ENCODE results near the gene ACAP3.

Gene ACAP3

GRCh38 chr1:1307261-1307922, 338 bp downstream of the ACAP3 start:
- Histone ChIP-seq H2AK5ac (ENCODE audit: low read depth, low read length) (peak overlapping the region; percentile 90), H3K4me3 (ENCODE audit: low read length in 2 of 2) (peak overlapping the region; percentile 75 to 93), H3K27me3 (ENCODE audit: control insufficient read depth in 3 of 3, insufficient read depth in 3 of 3, low read depth in 1 of 3, low read length in 3 of 3) (peaks cover 0 to 2% (median 0%) of the 10 kb centered on the region in 3 experiments), H3K23ac (ENCODE audit: low read depth, low read length, poor library complexity) (peak overlapping the region; percentile 66), H3K79me1 (ENCODE audit: low read depth, low read length) (peaks cover 18% of the 10 kb centered on the region), H3K36me3 (replicated peaks in 1 of 2; ENCODE audit: control insufficient read depth in 2 of 2, insufficient read depth in 2 of 2, low read length in 2 of 2) (peaks cover 21 to 32% of the 10 kb centered on the region in 2 donors), H2BK5ac (ENCODE audit: low read length) (peak overlapping the region; percentile 82), H3K4ac (ENCODE audit: low read length) (peak overlapping the region; percentile 76), H3K9ac (ENCODE audit: low read depth, low read length, poor library complexity) (peak overlapping the region; percentile 94), H3K18ac (ENCODE audit: low read length) (peak overlapping the region; percentile 91), H2BK120ac (ENCODE audit: low read depth, low read length) (no peak overlapping the region), H3K4me2 (ENCODE audit: insufficient read depth, low read length, poor library complexity, severe bottlenecking) (peak overlapping the region; percentile 91), H2BK12ac (ENCODE audit: low read length) (no peak overlapping the region), H2BK15ac (ENCODE audit: low read length) (peak overlapping the region; percentile 37), H3K9me3 (replicated peaks in 1 of 2; ENCODE audit: control insufficient read depth in 2 of 2, insufficient read depth in 1 of 2, low read depth in 1 of 2, low read length in 2 of 2) (no peaks in the 10 kb centered on the region), H4K91ac (ENCODE audit: low read depth, low read length, poor library complexity) (no peak overlapping the region), H2AFZ (ENCODE audit: low read length) (peak overlapping the region; percentile 75), H3K14ac (ENCODE audit: low read length) (peak overlapping the region; percentile 82), H4K8ac (ENCODE audit: low read depth, low read length) (no peak overlapping the region), H3K4me1 (ENCODE audit: control insufficient read depth in 2 of 2, insufficient read depth in 1 of 2, low read depth in 1 of 2, low read length in 2 of 2) (peaks cover 36 to 38% of the 10 kb centered on the region in 2 donors), H3K27ac (replicated peaks; ENCODE audit: low read length) (peak overlapping the region; percentile 46)
- DNase-seq (ENCODE audit: low spot score) = no peak
- no CpG with 5 or more reads among the region's 83 CpGs for WGBS, 2 donors (ENCODE audit: extremely low coverage in 2 of 2, insufficient read length in 2 of 2, insufficient replicate concordance in 1 of 2)

- no peak for DNase-seq (ENCODE audit: low spot score)
These were observed 969 bp downstream of the ACAP3 start for GRCh38 chr1:1306661-1307260.

GRCh38 chr1:1306070-1306660, 1.6 kb downstream of the ACAP3 start:
- H3K14ac ChIP-seq (ENCODE audit: low read length) = peak overlapping the region; percentile 58
- H3K4ac ChIP-seq (ENCODE audit: low read length) = no peak overlapping the region
- H2BK12ac ChIP-seq (ENCODE audit: low read length) = no peak overlapping the region
- peak overlapping the region; percentile 94 for H3K9ac ChIP-seq (ENCODE audit: low read depth, low read length, poor library complexity)
- peak overlapping the region; percentile 94 for H2BK15ac ChIP-seq (ENCODE audit: low read length)
- no peaks in the 10 kb centered on the region for H3K9me3 ChIP-seq (replicated peaks in 1 of 2; ENCODE audit: control insufficient read depth in 2 of 2, insufficient read depth in 1 of 2, low read depth in 1 of 2, low read length in 2 of 2)
- peaks cover 36 to 38% of the 10 kb centered on the region in 2 donors for H3K4me1 ChIP-seq (ENCODE audit: control insufficient read depth in 2 of 2, insufficient read depth in 1 of 2, low read depth in 1 of 2, low read length in 2 of 2)
- H2BK5ac ChIP-seq (ENCODE audit: low read length) = peak overlapping the region; percentile 11
- H3K4me2 ChIP-seq (ENCODE audit: insufficient read depth, low read length, poor library complexity, severe bottlenecking) = peak overlapping the region; percentile 91
- no CpG with 5 or more reads among the region's 11 CpGs for WGBS, 2 donors (ENCODE audit: extremely low coverage in 2 of 2, insufficient read length in 2 of 2, insufficient replicate concordance in 1 of 2)
- peak overlapping the region in 1 of 2 donors; percentile 75 for H3K4me3 ChIP-seq (ENCODE audit: low read length in 2 of 2)
- peaks cover 20% of the 10 kb centered on the region for H3K79me1 ChIP-seq (ENCODE audit: low read depth, low read length)
- no peak overlapping the region for H2BK120ac ChIP-seq (ENCODE audit: low read depth, low read length)
- peak overlapping the region; percentile 100 for H2AK5ac ChIP-seq (ENCODE audit: low read depth, low read length)
- peaks cover 11 to 19% of the 10 kb centered on the region in 2 donors for H3K36me3 ChIP-seq (replicated peaks in 1 of 2; ENCODE audit: control insufficient read depth in 2 of 2, insufficient read depth in 2 of 2, low read length in 2 of 2)
- DNase-seq (ENCODE audit: low spot score) = no peak
- no peak overlapping the region for H3K27ac ChIP-seq (replicated peaks; ENCODE audit: low read length)
- H4K91ac ChIP-seq (ENCODE audit: low read depth, low read length, poor library complexity) = no peak overlapping the region
- no peak overlapping the region for H2AFZ ChIP-seq (ENCODE audit: low read length)
- peak overlapping the region; percentile 66 for H3K23ac ChIP-seq (ENCODE audit: low read depth, low read length, poor library complexity)
- no peak overlapping the region for H4K8ac ChIP-seq (ENCODE audit: low read depth, low read length)
- H3K27me3 ChIP-seq (ENCODE audit: control insufficient read depth in 3 of 3, insufficient read depth in 3 of 3, low read depth in 1 of 3, low read length in 3 of 3) = peaks cover 0 to 2% (median 0%) of the 10 kb centered on the region in 3 experiments
- H3K18ac ChIP-seq (ENCODE audit: low read length) = peak overlapping the region; percentile 65

More at GRCh38 chr1:1306661-1307260, 969 bp downstream of the ACAP3 start:
- Histone ChIP-seq H3K36me3 (replicated peaks in 1 of 2; ENCODE audit: control insufficient read depth in 2 of 2, insufficient read depth in 2 of 2, low read length in 2 of 2) (peaks cover 17 to 25% of the 10 kb centered on the region in 2 donors), H4K8ac (ENCODE audit: low read depth, low read length) (peak overlapping the region; percentile 17), H3K4me1 (ENCODE audit: control insufficient read depth in 2 of 2, insufficient read depth in 1 of 2, low read depth in 1 of 2, low read length in 2 of 2) (peaks cover 36 to 38% of the 10 kb centered on the region in 2 donors), H3K79me1 (ENCODE audit: low read depth, low read length) (peaks cover 19% of the 10 kb centered on the region), H2BK15ac (ENCODE audit: low read length) (no peak overlapping the region), H3K4ac (ENCODE audit: low read length) (no peak overlapping the region), H3K18ac (ENCODE audit: low read length) (peak overlapping the region; percentile 91), H3K23ac (ENCODE audit: low read depth, low read length, poor library complexity) (peak overlapping the region; percentile 66), H2BK12ac (ENCODE audit: low read length) (peak overlapping the region; percentile 2), H4K91ac (ENCODE audit: low read depth, low read length, poor library complexity) (no peak overlapping the region), H3K4me3 (ENCODE audit: low read length in 2 of 2) (peak overlapping the region; percentile 75 to 93), H2AFZ (ENCODE audit: low read length) (peak overlapping the region; percentile 75), H3K27me3 (ENCODE audit: control insufficient read depth in 3 of 3, insufficient read depth in 3 of 3, low read depth in 1 of 3, low read length in 3 of 3) (peaks cover 0 to 2% (median 0%) of the 10 kb centered on the region in 3 experiments), H3K14ac (ENCODE audit: low read length) (peak overlapping the region; percentile 82), H2BK5ac (ENCODE audit: low read length) (no peak overlapping the region), H3K4me2 (ENCODE audit: insufficient read depth, low read length, poor library complexity, severe bottlenecking) (peak overlapping the region; percentile 91), H3K9me3 (replicated peaks in 1 of 2; ENCODE audit: control insufficient read depth in 2 of 2, insufficient read depth in 1 of 2, low read depth in 1 of 2, low read length in 2 of 2) (no peaks in the 10 kb centered on the region), H2AK5ac (ENCODE audit: low read depth, low read length) (peak overlapping the region; percentile 100), H3K9ac (ENCODE audit: low read depth, low read length, poor library complexity) (peak overlapping the region; percentile 94), H3K27ac (replicated peaks; ENCODE audit: low read length) (no peak overlapping the region), H2BK120ac (ENCODE audit: low read depth, low read length) (no peak overlapping the region)
- WGBS, 2 donors (ENCODE audit: extremely low coverage in 2 of 2, insufficient read length in 2 of 2, insufficient replicate concordance in 1 of 2) = no CpG with 5 or more reads among the region's 27 CpGs

All from neuronal stem cell (in vitro differentiated cells).